Common myeloid progenitor, CD34-positive (primary cell): Measurements from ENCODE around the gene PCDHGA5.

Experiments
- CTCF ChIA-PET: fragments of 350-600 bp; sonication (Branson Sonifier 250); formaldehyde crosslinking; loops from one replicate; lab custom pipeline; 2021; ENCODE audit warnings: antibody characterized with exemption; lab: Charles Lee
- POLR2A ChIA-PET: fragments of 350-600 bp; sonication (Branson Sonifier 250); formaldehyde crosslinking; loops from one replicate; lab custom pipeline; 2021; ENCODE audit warnings: antibody characterized with exemption; lab: Charles Lee
- DNase-seq, 3 donors: peaks; one replicate each; pipeline versions ENCODE4 v3.0.0 to v3.0.0-alpha.2; 2013
- H3K27ac ChIP-seq, 2 experiments: 1 replicate in 1 of 2; 2 replicates in 1 of 2; pipeline ENCODE4 v1.7.0; 2013; ENCODE audit warnings: inconsistent platforms in 2 of 2, low read length in 2 of 2, mild to moderate bottlenecking in 2 of 2, low read depth in 1 of 2, moderate library complexity in 1 of 2; ENCODE audit not compliant: severe bottlenecking in 2 of 2, insufficient read depth in 1 of 2, poor library complexity in 1 of 2
- H3K27me3 ChIP-seq, 5 experiments: replicated peaks in 2 of 5; 1 replicate in 3 of 5; 2 replicates in 2 of 5; pipeline versions ENCODE4 v1.6.1 to v1.7.0; 2013; ENCODE audit warnings: low read length in 4 of 5, mild to moderate bottlenecking in 2 of 5, moderate library complexity in 2 of 5, inconsistent platforms in 1 of 5; ENCODE audit not compliant: insufficient read depth in 5 of 5, control insufficient read depth in 4 of 5
- H3K36me3 ChIP-seq, 4 experiments: 1 replicate in 2 of 4; 2 replicates in 2 of 4; pipeline versions ENCODE4 v1.6.1 to v1.7.0; 2013; ENCODE audit warnings: low read length in 3 of 4, control low read depth in 1 of 4, mild to moderate bottlenecking in 1 of 4; ENCODE audit not compliant: control insufficient read depth in 4 of 4, insufficient read depth in 4 of 4
- H3K4me1 ChIP-seq, 4 experiments: 1 replicate in 3 of 4; 2 replicates in 1 of 4; pipeline versions ENCODE4 v1.6.1 to v1.7.1; 2013; ENCODE audit warnings: low read length in 3 of 4, mild to moderate bottlenecking in 3 of 4, control low read depth in 1 of 4, inconsistent platforms in 1 of 4, moderate library complexity in 1 of 4; ENCODE audit not compliant: control insufficient read depth in 4 of 4, insufficient read depth in 4 of 4; ENCODE audit errors: control extremely low read depth in 1 of 4
- H3K4me3 ChIP-seq, 7 experiments: 1 replicate in 4 of 7; 2 replicates in 3 of 7; pipeline versions ENCODE4 v1.5.1 to v1.7.0; 2013; ENCODE audit warnings: mild to moderate bottlenecking in 7 of 7, low read length in 6 of 7, moderate library complexity in 6 of 7, inconsistent platforms in 2 of 7, low read depth in 2 of 7, control low read depth in 1 of 7; ENCODE audit not compliant: insufficient read depth in 4 of 7, control insufficient read depth in 1 of 7; ENCODE audit errors: extremely low read depth in 1 of 7
- H3K9me3 ChIP-seq, 5 experiments: 1 replicate in 4 of 5; 2 replicates in 1 of 5; pipeline versions ENCODE4 v1.6.1 to v1.7.1; 2013; ENCODE audit warnings: low read length in 4 of 5, mild to moderate bottlenecking in 2 of 5, inconsistent platforms in 1 of 5, low read depth in 1 of 5, moderate library complexity in 1 of 5; ENCODE audit not compliant: control insufficient read depth in 4 of 5, insufficient read depth in 2 of 5; ENCODE audit errors: control extremely low read depth in 1 of 5
- WGBS: methylation state at CpG from one replicate; pipeline ENCODE4 v1.1.5; 2013; ENCODE audit not compliant: insufficient coverage; 5-methylcytosine and 5-hydroxymethylcytosine counted together

Gene PCDHGA5

GRCh38 chr5:141360685-141361084 lies 3.3 kb upstream of the PCDHGA5 start:
- peak overlapping the region in 2 of 7 experiments; percentile 62 to 78 for H3K4me3 ChIP-seq
- POLR2A ChIA-PET, result no interaction called here
- no peaks in the 10 kb centered on the region for H3K4me1 ChIP-seq
- peaks cover 13 to 78% (median 63%) of the 10 kb centered on the region in 5 experiments for H3K9me3 ChIP-seq
- DNase-seq, result no peak
- H3K27ac ChIP-seq, result no peak overlapping the region
- peaks cover 12 to 84% (median 55%) of the 10 kb centered on the region in 5 experiments for H3K27me3 ChIP-seq
- peaks cover 0 to 16% (median 0%) of the 10 kb centered on the region in 4 experiments for H3K36me3 ChIP-seq
- 34% methylated on average over 12 of the region's 15 CpGs for WGBS
- CTCF ChIA-PET, result interaction anchor here (1.2 to 1.5 kb wide), 3 partner anchors 11 to 153 kb away, joined by 3 read pairs; no protein-coding TSS in a partner anchor

DNA sequence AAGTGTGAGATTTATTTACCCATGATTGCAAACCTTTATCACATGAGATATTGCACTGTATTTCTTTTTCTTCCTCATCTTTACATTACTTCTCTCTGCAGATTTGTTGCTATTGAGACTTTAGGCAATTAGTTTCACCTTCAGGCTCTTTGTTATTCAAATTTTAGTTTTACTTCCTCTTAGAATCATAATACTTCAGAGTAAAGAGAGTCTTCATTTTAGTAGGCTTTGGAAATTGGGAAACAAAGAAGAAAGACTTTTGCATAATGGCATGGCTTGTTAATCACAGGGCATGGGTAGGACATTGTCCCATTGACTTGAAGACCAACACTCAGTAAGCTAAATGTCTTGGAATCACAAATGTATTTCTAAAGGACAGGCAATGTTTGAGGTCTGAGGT lies 1.2 kb upstream of the PCDHGA5 start:
- peaks cover 0 to 21% (median 0%) of the 10 kb centered on the region in 4 experiments for H3K36me3 ChIP-seq
- POLR2A ChIA-PET, result no interaction called here
- CTCF ChIA-PET, result interaction anchor here (0.7 kb wide), 1 partner anchor 37 kb away, joined by 3 read pairs; no protein-coding TSS in a partner anchor
- DNase-seq, result no peak
- H3K4me1 ChIP-seq, result no peaks in the 10 kb centered on the region
- H3K27ac ChIP-seq, result no peak overlapping the region
- H3K9me3 ChIP-seq, result peaks cover 13 to 78% (median 58%) of the 10 kb centered on the region in 5 experiments
- no peak overlapping the region for H3K4me3 ChIP-seq
- peaks cover 20 to 80% (median 57%) of the 10 kb centered on the region in 5 experiments for H3K27me3 ChIP-seq

- ChIA-PET CTCF (no interaction called here), POLR2A (no interaction called here)
- no peak for DNase-seq
- WGBS, result 31% methylated on average over 44 of the region's 46 CpGs
- Histone ChIP-seq H3K27ac (no peak overlapping the region), H3K9me3 (peaks cover 12 to 71% (median 52%) of the 10 kb centered on the region in 5 experiments), H3K4me1 (peaks cover 0 to 6% (median under 1%) of the 10 kb centered on the region in 4 experiments), H3K4me3 (no peak overlapping the region), H3K36me3 (peaks cover 0 to 21% (median 0%) of the 10 kb centered on the region in 4 experiments), H3K27me3 (peaks cover 19 to 83% (median 41%) of the 10 kb centered on the region in 5 experiments)
Observed at GRCh38 chr5:141366016-141366896, 2.3 kb downstream of the PCDHGA5 start.

DNA sequence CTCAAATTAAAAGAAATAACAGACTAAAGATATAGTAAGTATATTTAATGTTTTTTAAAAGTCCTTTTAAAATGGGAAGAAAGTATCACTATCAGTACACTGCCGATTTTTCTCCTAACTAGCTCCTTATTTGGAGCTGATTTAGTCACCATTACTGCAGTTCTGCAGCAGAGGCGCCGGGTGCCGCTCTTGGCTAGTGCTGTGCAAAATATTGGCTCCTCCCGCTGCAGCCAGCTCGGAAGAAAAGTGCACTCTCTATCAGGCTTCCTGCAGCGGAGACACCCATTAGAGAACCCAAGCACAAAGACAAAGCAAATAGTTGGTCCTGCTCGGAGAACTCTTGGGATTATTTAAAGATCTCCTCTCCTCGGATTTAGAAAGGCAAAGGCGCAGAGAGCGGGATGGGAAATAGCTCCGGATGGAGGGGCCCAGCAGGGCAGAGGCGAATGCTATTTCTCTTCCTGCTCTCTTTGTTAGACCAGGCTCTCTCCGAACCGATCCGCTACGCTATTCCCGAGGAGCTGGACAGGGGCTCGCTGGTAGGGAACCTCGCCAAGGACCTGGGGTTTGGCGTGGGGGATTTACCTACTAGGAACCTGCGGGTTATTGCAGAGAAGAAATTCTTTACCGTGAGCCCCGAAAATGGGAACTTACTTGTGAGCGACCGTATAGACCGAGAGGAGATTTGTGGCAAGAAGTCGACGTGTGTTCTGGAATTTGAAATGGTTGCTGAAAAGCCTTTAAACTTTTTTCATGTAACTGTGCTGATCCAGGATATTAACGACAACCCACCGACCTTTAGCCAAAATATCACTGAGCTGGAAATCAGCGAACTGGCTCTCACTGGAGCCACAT lies 6.3 kb downstream of the PCDHGA5 start, which contains the start of gene PCDHGB3:
Gene PCDHGB3 (plus strand): TSS at position 249 of the 855 bp plus-strand sequence. CDS start 153 bp downstream, at position 402.
- Histone ChIP-seq H3K4me3 (peak within 1 kb of the TSS; percentile 40 to 78 (median 59)), H3K9me3 (peaks cover 14 to 75% (median 59%) of the 10 kb centered on the region in 5 experiments), H3K4me1 (peaks cover 0 to 6% (median under 1%) of the 10 kb centered on the region in 4 experiments), H3K27ac (no peak within 1 kb of the TSS), H3K36me3 (peaks cover 0 to 12% (median 0%) of the 10 kb centered on the region in 4 experiments), H3K27me3 (peaks cover 13 to 82% (median 23%) of the 10 kb centered on the region in 5 experiments)
- ChIA-PET POLR2A (no interaction called here), CTCF (interaction anchor here (0.9 to 3.1 kb wide), 21 partner anchors 10 to 197 kb away, joined by 3 to 17 read pairs (median 4); partner anchors contain the start of genes PCDHGA10, PCDHGA11, PCDHGA12 and PCDHGA4)
- WGBS, result 16% methylated on average over 32 of the region's 32 CpGs
- DNase-seq, result peak; percentile 65 to 85 (median 80)

- CTCF ChIA-PET, result interaction anchor here (0.8 to 3.1 kb wide), 6 partner anchors 9 to 186 kb away, joined by 3 to 17 read pairs (median 10); partner anchors contain the start of genes PCDHGB2, PCDHGB5 and PCDHGB6
- H3K9me3 ChIP-seq, result peaks cover 11 to 70% (median 57%) of the 10 kb centered on the region in 5 experiments
- H3K36me3 ChIP-seq, result peaks cover 0 to 5% (median 0%) of the 10 kb centered on the region in 4 experiments
- POLR2A ChIA-PET, result no interaction called here
- no peak overlapping the region for H3K27ac ChIP-seq
- no peak for DNase-seq
- 30% methylated on average over 69 of the region's 69 CpGs for WGBS
- H3K4me3 ChIP-seq, result no peak overlapping the region
- peaks cover 9 to 81% (median 22%) of the 10 kb centered on the region in 5 experiments for H3K27me3 ChIP-seq
- H3K4me1 ChIP-seq, result peaks cover 0 to 6% (median under 1%) of the 10 kb centered on the region in 4 experiments
Observed at GRCh38 chr5:141371572-141372475, 7.9 kb downstream of the PCDHGA5 start.
